BLaER1 (cell line): Measurements from ENCODE around the gene RASGRP3.

ENCODE experiments used
- H3K27ac ChIP-seq: shearing (Covaris generic); formaldehyde crosslinking; 2 replicates; pipeline ENCODE4 v1.8.1; 2022
- H3K27me3 ChIP-seq: shearing (Covaris generic); formaldehyde crosslinking; 2 replicates; pipeline ENCODE4 v1.8.1; 2022
- H3K36me3 ChIP-seq: shearing (Covaris generic); formaldehyde crosslinking; 2 replicates; pipeline ENCODE4 v1.8.1; 2022
- H3K4me1 ChIP-seq: shearing (Covaris generic); formaldehyde crosslinking; 2 replicates; pipeline ENCODE4 v1.8.1; 2022
- H3K4me2 ChIP-seq: shearing (Covaris generic); formaldehyde crosslinking; 2 replicates; pipeline ENCODE4 v1.8.1; 2022
- H3K4me3 ChIP-seq: shearing (Covaris generic); formaldehyde crosslinking; 2 replicates; pipeline ENCODE4 v1.8.1; 2022
- H3K9ac ChIP-seq: shearing (Covaris generic); formaldehyde crosslinking; 2 replicates; pipeline ENCODE4 v1.8.1; 2022
- H3K9me3 ChIP-seq: shearing (Covaris generic); formaldehyde crosslinking; 2 replicates; pipeline ENCODE4 v1.8.1; 2022
- H4K20me1 ChIP-seq: shearing (Covaris generic); formaldehyde crosslinking; 2 replicates; pipeline ENCODE4 v1.8.1; 2022
- Cebpa-rat ChIP-seq: shearing (Covaris generic); IDR thresholded peaks from 2 replicates; pipeline ENCODE4 v1.8.1; 2022

Gene RASGRP3

GRCh38 chr2:33597026-33597425 lies 120.6 kb downstream of the RASGRP3 start:
- peaks cover 32% of the 10 kb centered on the region for H3K36me3 ChIP-seq
- H3K27me3 ChIP-seq = no peaks in the 10 kb centered on the region
- no peak overlapping the region for H3K27ac ChIP-seq
- no peak overlapping the region for H3K4me3 ChIP-seq
- H3K9ac ChIP-seq = no peak overlapping the region
- H3K4me1 ChIP-seq = peaks cover 33% of the 10 kb centered on the region
- peak overlapping the region; percentile 83 for H3K4me2 ChIP-seq
- H4K20me1 ChIP-seq = peaks cover 29% of the 10 kb centered on the region
- TF ChIP-seq Cebpa-rat = no peak
- H3K9me3 ChIP-seq = no peaks in the 10 kb centered on the region

GRCh38 chr2:33598561-33599174 lies 122.2 kb downstream of the RASGRP3 start:
- Histone ChIP-seq H3K9me3 (no peaks in the 10 kb centered on the region), H4K20me1 (peaks cover 18% of the 10 kb centered on the region), H3K4me3 (peak overlapping the region; percentile 97), H3K36me3 (peaks cover 16% of the 10 kb centered on the region), H3K4me2 (peak overlapping the region; percentile 83), H3K27ac (peak overlapping the region; percentile 90), H3K27me3 (no peaks in the 10 kb centered on the region), H3K9ac (peak overlapping the region; percentile 90), H3K4me1 (peaks cover 33% of the 10 kb centered on the region)
- no peak for TF ChIP-seq Cebpa-rat

- TF ChIP-seq Cebpa-rat = no peak
- H3K36me3 ChIP-seq = peaks cover 9% of the 10 kb centered on the region
These were observed 122.9 kb downstream of the RASGRP3 start, which contains the start of gene FAM98A for GRCh38 chr2:33599175-33599942. TSS of gene FAM98A (minus strand) at chr2:33599299. CDS start at chr2:33599221, 78 bp downstream.

GRCh38 chr2:33599943-33600192 lies 123.4 kb downstream of the RASGRP3 start:
- peak overlapping the region; percentile 88 for H3K4me2 ChIP-seq
- no peaks in the 10 kb centered on the region for H3K9me3 ChIP-seq
- H3K36me3 ChIP-seq = peaks cover 6% of the 10 kb centered on the region
- H3K4me1 ChIP-seq = peaks cover 33% of the 10 kb centered on the region
- H4K20me1 ChIP-seq = peaks cover 14% of the 10 kb centered on the region
- peak overlapping the region; percentile 51; the same call in 1 of the 2 replicates for H3K27ac ChIP-seq
- no peak for TF ChIP-seq Cebpa-rat
- H3K4me3 ChIP-seq = peak overlapping the region; percentile 97
- peak overlapping the region; percentile 81 for H3K9ac ChIP-seq
- no peaks in the 10 kb centered on the region for H3K27me3 ChIP-seq

More at GRCh38 chr2:33599175-33599942, 122.9 kb downstream of the RASGRP3 start, which contains the start of gene FAM98A:
- peaks cover 33% of the 10 kb centered on the region for H3K4me1 ChIP-seq
- H3K4me3 ChIP-seq = peak within 1 kb of the TSS; percentile 97
- H3K27me3 ChIP-seq = no peaks in the 10 kb centered on the region
- H4K20me1 ChIP-seq = peaks cover 14% of the 10 kb centered on the region
- no peaks in the 10 kb centered on the region for H3K9me3 ChIP-seq
- H3K27ac ChIP-seq = peak within 1 kb of the TSS; percentile 90
- H3K9ac ChIP-seq = peak within 1 kb of the TSS; percentile 90
- peak within 1 kb of the TSS; percentile 88 for H3K4me2 ChIP-seq

- H3K9ac ChIP-seq = no peak overlapping the region
- no peak for TF ChIP-seq Cebpa-rat
- no peak overlapping the region for H3K27ac ChIP-seq
- no peaks in the 10 kb centered on the region for H3K27me3 ChIP-seq
- no peaks in the 10 kb centered on the region for H3K9me3 ChIP-seq
- no peaks in the 10 kb centered on the region for H3K36me3 ChIP-seq
- H3K4me2 ChIP-seq = no peak overlapping the region
- no peak overlapping the region for H3K4me3 ChIP-seq
- peaks cover 6% of the 10 kb centered on the region for H4K20me1 ChIP-seq
- H3K4me1 ChIP-seq = peaks cover 21% of the 10 kb centered on the region
These were observed 125.9 kb downstream of the RASGRP3 start for GRCh38 chr2:33602201-33602830.

GRCh38 chr2:33603416-33603815 lies 127.0 kb downstream of the RASGRP3 start:
- no peak for TF ChIP-seq Cebpa-rat
- H3K9ac ChIP-seq = no peak overlapping the region
- H3K27me3 ChIP-seq = no peaks in the 10 kb centered on the region
- H4K20me1 ChIP-seq = no peaks in the 10 kb centered on the region
- H3K9me3 ChIP-seq = no peaks in the 10 kb centered on the region
- no peak overlapping the region for H3K27ac ChIP-seq
- peaks cover 10% of the 10 kb centered on the region for H3K4me1 ChIP-seq
- H3K4me2 ChIP-seq = no peak overlapping the region
- no peak overlapping the region for H3K4me3 ChIP-seq
- no peaks in the 10 kb centered on the region for H3K36me3 ChIP-seq

GRCh38 chr2:33605056-33605455 lies 128.6 kb downstream of the RASGRP3 start:
- Histone ChIP-seq H3K4me2 (no peak overlapping the region), H3K4me1 (peaks cover 5% of the 10 kb centered on the region), H3K27me3 (no peaks in the 10 kb centered on the region), H3K36me3 (no peaks in the 10 kb centered on the region), H3K27ac (no peak overlapping the region), H3K4me3 (no peak overlapping the region), H3K9ac (no peak overlapping the region), H3K9me3 (0 out of 2 replicates have a peak, but pooled peaks cover 4% of the 10 kb centered on the region), H4K20me1 (no peaks in the 10 kb centered on the region)
- no peak for TF ChIP-seq Cebpa-rat

GRCh38 chr2:33606100-33606499 lies 129.7 kb downstream of the RASGRP3 start:
- no peaks in the 10 kb centered on the region for H4K20me1 ChIP-seq
- H3K4me1 ChIP-seq = no peaks in the 10 kb centered on the region
- H3K27ac ChIP-seq = no peak overlapping the region
- no peak overlapping the region for H3K4me3 ChIP-seq
- H3K27me3 ChIP-seq = no peaks in the 10 kb centered on the region
- H3K4me2 ChIP-seq = no peak overlapping the region
- H3K9me3 ChIP-seq = peaks cover 14% of the 10 kb centered on the region; the same call in 1 of the 2 replicates
- no peaks in the 10 kb centered on the region for H3K36me3 ChIP-seq
- TF ChIP-seq Cebpa-rat = no peak
- H3K9ac ChIP-seq = no peak overlapping the region

- Histone ChIP-seq H3K4me2 (no peak overlapping the region), H3K9ac (no peak overlapping the region), H3K27ac (no peak overlapping the region)
These were observed 130.2 kb downstream of the RASGRP3 start for GRCh38 chr2:33606622-33607021.

GRCh38 chr2:33607251-33607721 lies 130.8 kb downstream of the RASGRP3 start:
- no peak overlapping the region for H3K27ac ChIP-seq
- H3K4me1 ChIP-seq = no peaks in the 10 kb centered on the region
- H3K27me3 ChIP-seq = no peaks in the 10 kb centered on the region
- H4K20me1 ChIP-seq = no peaks in the 10 kb centered on the region
- no peak for TF ChIP-seq Cebpa-rat
- H3K4me2 ChIP-seq = no peak overlapping the region
- H3K9me3 ChIP-seq = peaks cover 20% of the 10 kb centered on the region
- H3K36me3 ChIP-seq = no peaks in the 10 kb centered on the region
- no peak overlapping the region for H3K9ac ChIP-seq
- no peak overlapping the region for H3K4me3 ChIP-seq

More at GRCh38 chr2:33606622-33607021, 130.2 kb downstream of the RASGRP3 start:
- H3K36me3 ChIP-seq = no peaks in the 10 kb centered on the region
- no peak overlapping the region for H3K4me3 ChIP-seq
- no peaks in the 10 kb centered on the region for H4K20me1 ChIP-seq
- no peak for TF ChIP-seq Cebpa-rat
- H3K9me3 ChIP-seq = peaks cover 16% of the 10 kb centered on the region
- H3K27me3 ChIP-seq = no peaks in the 10 kb centered on the region
- H3K4me1 ChIP-seq = no peaks in the 10 kb centered on the region
